Activated T-helper 1 cell treated with anti-CD3 and anti-CD28 coated beads, Interleukin-2, amount 50 U/mL, for 16 hours (primary cell): Measurements from ENCODE around the gene CAMTA1.

Experiments
- DNase-seq, 2 donors: peaks; one replicate each; pipeline ENCODE4 v3.0.0-alpha.2; 2020; ENCODE audit warnings: low read depth in 1 of 2, low spot score in 1 of 2

The CAMTA1 gene

DNA sequence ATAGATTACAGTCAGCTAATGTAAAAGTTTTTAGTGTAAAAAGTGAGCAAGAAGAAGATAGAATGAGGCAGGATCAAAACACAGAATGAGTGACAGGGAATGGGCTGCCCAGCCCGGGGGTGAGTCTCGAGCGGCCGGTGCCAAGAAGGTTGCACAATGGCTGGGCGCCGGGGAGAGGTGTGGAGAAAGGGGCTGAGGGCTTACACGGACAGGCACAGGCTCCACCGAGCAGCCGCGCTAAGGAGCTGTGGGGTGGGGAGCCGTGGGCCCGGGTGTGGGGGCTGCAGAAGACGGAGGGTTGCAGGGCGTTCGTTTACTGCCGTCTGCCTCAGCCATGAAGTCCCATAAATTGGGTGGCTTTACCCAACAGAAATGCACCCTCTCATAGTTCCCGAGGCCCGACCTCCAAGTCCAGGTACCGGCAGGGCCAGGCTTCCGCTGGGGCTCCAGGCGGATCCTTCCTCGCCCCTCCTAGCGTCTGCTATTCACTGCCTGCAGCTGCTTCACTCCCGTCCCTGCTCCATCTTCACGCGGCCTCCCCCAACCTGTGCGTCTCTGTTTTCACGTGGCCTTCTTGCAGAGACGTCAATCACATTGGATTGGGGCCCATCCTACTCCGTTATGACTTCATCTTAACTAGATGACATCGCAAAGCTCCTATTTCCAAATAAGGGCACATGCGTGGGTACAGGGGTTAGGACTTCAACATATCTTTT is 277.2 kb downstream of the CAMTA1 start:
- no peak for DNase-seq

DNA sequence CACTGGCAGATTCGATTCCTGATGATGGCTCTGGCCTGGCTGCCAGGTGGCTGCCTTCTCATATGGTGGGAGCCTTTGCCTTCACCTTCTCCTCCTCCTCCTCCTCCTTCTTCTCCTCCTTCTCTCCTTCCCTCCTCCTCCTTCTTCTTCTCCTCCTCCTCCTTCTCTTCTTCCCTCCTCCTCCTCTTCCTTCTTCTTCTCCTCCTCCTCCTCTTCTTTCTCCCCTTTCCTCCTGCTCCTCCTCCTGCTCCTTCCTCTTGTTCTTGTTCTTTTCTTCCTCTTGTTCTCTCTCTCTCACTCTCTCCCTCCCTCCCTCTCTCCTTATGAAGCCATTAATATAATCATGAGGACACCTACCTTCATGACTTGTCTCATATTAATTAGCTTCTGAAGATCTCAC is 278.7 kb downstream of the CAMTA1 start:
- no peak for DNase-seq

DNA sequence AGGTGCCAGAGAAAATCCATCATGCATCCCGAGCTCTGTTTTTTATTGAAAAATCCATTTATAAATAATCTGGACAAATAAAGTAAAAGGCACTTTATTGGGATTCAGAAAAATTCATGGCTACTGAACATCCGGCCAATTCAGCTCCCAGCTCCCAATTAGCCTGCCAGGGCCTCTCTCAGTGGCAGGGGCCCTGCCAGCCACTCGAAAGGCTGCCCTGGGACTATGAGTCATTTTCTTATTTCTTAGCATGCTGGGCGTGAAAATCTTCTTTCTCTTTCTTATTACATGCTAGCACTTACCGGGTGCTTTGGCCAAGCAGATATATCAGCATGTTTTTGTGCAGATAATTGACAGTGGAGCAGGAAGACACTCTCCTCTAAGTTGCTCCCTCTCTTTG is 283.3 kb downstream of the CAMTA1 start:
- DNase-seq: no peak

DNA sequence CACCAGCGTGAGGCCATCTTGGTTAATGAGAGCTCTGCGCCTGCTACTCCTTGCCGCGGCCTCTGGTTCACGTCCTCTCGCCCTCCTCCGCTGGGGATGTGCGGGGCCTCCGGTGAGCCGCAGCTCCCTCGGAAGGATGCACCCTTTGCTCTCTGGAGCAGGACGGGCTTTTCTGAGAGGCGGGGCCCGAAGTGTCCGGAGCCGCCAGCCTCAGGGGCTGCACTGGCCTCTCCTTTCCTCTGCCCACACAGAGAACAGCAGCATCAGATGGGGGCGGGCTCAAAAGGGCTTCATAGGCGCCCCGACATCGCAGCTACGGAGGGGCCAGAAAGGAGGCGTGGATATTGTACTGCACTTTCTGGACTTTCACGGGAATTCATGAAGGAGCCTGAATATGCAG is 284.7 kb downstream of the CAMTA1 start:
- DNase-seq: no peak

DNA sequence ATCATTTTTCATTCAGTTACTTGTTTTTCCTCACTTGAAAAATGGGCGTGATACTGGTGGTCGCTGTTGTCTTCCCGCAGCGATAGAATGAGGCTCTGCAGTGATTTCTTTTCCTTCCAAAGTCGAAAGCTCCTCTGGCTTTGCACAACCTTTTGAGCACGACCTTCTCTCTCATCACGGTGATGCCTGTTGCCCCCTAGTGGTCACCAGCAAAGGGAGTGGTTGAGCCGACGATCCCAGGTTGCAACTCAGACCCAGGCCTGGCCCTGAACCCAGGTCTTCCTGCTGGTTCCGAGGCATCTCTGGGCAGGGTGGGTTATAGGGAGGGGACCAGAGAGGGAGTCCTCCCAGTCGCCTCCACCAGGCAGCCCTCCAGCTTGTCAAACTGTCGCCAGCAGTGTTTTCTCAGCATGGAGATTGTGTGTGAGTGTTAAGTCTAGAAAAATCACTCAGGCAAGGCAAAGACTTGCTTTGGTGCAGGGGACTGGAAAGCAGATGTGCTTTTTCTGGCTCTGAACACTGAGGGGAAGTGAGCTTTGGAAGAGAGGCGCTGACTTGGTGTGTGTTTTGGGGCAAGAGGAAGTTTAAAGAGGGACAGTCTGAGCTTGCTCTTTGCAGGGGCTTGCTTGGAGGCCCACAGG is 285.3 kb downstream of the CAMTA1 start:
- DNase-seq: peak in 1 of 2 donors; percentile 6

DNA sequence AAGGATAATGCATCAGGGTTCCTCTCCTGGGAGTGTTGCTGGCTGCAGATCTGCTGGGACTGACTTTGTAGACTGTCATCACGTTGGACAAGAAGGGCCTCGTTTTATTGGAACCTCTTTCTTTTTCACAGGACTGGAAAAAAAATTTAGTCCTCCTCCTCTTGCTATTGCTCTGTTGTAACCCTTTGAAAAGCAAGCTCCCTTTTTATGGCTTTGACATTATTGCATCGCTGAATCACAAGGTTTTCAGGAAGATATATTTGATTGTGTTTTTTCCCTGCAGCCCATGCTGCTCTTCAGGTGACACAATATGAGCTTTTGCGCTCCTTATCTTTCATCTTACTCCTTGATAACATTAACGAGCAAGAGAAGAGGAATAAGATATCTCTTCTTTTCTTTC is 290.9 kb downstream of the CAMTA1 start:
- DNase-seq: no peak

DNA sequence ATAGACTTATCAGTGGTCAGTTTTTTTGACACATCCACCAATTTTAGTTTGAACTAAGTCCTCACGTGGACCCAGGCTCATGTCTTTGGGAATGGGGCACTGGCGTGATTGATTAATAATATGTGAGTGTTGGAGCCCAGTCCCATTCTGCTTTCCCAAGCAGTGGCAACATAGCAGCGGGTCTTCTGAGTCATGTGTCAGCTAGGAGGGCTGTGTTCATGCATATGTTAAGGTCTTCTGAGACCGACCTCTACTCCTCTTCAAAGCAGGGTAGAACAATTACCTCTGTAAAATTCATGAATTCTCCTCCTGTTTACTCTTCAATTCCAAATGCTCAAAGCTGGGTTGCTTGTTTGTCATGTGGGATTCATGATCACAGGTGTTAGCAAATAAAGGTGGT is 291.3 kb downstream of the CAMTA1 start:
- no peak for DNase-seq

DNA sequence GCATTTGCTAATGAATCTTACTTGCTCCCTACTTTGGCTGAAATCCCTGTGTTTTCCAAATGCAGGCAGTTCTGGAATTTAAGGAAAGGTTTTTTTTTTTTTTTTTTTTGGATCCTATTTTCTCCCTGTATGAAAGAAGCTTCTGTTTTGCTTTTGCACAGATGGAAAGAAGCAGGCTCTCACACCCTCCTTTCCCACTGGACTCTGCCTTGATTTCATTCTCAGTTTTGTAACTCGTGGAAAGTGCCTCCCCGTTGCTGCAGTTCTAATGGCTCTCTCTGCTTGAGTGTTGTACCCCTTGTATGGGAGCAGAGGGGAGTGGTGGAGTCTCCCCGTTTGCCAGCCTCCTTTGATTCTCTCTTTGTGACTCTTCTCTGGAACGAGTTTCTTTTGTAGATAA is 291.9 kb downstream of the CAMTA1 start:
- no peak for DNase-seq

DNA sequence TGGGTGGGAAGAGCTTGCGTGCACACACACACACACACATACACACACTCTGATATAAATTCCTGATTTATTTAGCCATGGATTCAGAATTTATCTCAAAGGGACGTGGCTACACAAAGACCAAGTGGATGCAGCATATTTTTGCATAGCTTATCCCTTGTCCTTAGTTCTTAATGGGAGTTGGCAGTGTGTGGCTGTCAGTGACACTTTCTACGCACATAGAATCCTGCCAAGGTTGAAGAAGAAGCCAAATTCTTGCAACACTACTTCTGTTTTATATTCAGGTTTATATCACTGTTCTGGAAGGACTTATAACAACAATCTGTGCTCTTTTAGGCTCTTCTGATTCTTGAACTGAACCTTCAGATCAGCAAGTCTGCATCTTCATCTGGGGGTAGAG is 292.7 kb downstream of the CAMTA1 start:
- DNase-seq: no peak

DNA sequence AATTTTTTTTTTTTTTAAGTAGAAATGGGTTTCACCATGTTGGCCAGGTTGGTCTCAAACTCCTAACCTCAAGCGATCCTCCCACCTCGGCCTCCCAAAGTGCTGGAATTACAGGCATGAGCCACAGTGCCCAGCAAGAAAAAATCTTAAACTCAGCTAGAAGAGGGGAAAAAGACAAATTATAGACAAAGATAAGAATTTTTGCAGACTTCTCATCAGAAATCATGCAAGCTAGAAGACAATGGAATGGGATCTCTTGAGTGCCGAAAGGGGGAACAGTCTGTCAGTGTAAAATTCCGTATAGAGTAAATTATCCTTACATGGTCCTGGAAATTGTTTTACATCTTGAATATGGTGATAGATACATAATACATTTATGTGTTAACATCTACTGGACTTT is 294.4 kb downstream of the CAMTA1 start:
- no peak for DNase-seq

DNA sequence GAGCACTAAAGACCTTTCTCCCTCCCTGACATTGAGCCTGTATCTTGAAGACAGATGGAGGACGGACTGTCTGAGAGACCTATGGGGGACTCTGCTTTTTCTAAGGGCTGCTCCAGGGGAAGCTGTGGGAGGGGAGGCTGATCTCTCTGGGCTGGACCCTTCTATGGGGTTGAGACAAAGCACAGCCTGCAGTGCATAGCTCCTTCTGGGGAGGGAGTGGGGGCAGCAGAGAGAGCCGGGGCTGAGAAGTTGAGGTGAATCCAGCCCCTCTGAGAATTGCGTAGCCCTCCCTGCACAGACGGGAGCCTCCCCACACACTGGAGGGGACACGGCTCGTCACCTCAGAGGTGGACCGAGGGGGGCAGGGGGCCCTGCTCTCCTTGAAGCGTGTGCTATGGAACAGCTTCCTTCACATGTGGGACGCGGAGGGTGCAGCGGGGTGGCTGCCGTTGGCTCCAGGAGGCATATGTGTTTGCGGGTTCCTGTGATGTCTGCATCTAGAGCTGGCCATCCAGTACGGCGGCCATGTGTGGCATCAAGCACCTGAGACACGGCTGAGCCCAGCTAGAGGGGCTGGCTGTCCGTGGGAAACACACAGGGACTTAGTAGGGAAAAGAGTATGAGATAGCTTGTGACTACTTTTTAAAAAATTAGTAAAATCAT is 299.1 kb downstream of the CAMTA1 start:
- no peak for DNase-seq

DNA sequence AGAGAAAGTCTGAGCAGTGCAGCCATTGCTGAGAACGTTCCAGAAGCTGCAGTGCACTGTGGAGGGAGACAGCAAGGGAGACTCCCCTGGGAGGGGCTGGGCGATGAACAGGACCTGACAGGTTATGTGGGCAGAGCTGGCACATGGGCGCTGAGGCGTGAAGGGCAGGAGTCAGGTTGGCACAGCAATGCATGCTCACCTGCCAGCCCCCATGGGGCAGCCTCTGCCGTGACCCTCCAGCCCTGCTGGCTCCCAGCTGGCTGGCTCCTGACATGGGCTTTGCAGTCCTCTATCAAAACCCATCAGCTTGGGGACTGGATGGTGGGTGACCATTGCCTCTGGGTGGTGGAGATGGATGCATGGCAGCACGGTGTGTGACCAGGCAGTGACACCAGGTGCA is 300.3 kb downstream of the CAMTA1 start:
- no peak for DNase-seq

DNA sequence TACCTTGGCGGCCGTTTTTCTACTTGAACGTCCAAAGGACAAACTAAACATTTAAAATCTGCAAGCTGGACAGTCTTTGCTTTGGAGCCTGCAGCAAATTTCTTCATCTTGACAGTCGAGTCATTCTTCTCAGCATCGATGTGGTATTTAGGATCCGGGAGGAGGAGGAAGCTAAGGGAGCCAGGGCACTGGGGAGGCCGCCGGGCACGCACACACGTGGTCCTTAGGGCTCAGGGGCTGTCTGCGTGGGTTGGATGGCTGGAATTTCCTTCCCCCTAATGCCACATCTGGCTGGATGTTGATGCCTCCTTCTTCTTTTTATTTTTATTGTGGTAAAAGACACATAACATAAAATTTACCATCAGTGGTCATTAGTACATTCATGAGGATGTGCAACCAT is 300.9 kb downstream of the CAMTA1 start:
- no peak for DNase-seq

DNA sequence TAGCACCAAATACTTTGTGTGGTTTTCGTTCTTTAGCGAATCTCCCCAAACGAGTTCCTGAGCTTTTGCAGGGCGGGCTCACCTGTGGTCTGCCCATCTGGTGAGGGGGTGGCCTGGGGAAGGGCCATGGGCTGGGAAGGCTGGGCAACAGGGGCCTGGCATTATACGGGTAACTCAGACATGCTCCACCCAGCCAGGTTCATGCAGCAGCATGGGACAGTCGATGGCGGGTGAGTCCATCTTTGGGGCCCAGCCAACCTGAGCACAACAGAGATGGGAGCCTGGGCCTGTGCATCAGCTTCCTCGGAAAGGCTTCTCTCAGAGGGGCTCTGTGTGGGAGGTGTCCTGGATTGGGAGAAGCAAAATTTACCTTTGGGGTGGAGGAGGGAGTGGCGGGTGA is 302.6 kb downstream of the CAMTA1 start:
- DNase-seq: no peak

DNA sequence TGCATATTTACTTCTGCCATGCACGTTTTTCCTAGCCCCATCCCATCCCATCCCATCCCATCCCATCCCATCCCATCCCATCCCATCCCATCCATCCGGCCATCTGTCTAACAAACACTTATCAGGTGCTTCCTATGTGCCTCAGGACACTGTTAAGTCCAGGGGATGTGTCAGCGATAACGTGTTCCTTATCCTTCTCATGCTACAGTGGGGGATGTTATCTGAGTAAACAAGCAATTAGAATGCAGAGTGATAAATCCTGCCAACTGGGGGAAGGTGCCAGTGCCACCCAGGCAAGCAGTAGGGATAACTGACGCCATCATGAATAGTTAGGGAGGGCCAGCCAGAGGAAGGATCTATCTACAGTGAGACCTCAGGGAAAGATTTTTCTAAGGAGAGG is 304.2 kb downstream of the CAMTA1 start:
- DNase-seq: no peak

DNA sequence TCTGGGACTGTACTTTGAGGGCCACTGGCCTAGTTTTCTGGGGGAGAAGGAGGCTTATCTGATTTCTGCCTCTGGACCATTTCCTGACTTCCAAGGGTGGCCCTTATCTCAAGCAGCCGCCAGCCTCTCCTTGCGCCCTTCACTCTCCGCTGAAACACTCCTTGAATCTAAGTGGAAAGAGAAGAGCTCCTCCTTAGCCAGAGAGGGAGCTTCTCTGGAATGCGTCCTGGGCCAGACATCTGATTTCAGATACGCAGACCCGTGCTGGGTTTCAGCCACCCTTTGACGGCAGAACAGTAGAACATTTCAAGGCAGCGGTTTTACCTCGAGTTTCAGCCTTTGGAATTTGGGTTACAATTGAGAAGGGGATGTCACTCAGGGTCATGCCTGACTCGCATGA is 308.0 kb downstream of the CAMTA1 start:
- no peak for DNase-seq

DNA sequence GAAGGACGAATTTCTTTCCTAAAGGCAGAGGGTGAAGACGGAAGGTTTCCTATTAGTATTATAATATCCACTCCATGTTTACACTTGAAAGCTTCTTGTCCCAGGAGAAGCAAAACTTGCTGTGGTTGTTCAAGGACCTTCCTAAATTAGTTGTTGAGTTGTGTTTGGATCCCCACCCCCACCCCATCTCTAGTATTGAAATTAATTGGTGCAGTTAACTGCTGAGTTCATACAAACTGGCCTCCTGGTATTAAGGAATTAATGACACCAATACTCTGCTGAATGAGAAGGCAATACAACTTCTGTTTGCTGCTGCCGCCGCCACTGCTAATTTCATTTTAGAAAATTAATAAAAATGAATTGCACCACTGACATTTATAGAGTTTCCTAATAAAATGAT is 308.8 kb downstream of the CAMTA1 start:
- DNase-seq: no peak

DNA sequence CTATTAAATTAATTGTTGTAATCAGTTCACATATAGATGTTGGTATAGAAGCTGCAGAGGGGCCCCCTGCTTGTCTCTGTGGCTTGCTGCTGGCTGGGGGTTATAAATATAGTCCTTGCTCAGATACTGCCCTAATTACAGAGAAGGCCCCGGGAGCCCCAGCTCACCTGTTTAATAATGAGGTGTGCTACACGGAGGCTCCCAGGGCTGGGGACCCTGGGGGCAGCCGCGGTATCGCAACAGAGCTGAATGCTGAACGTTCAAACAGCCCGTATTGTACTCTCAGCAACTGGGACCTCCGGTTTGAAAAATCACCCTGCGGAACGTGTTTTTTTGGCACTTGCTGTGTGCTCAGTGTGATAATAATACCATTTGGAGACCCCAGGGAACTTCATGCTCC is 309.3 kb downstream of the CAMTA1 start:
- no peak for DNase-seq

DNA sequence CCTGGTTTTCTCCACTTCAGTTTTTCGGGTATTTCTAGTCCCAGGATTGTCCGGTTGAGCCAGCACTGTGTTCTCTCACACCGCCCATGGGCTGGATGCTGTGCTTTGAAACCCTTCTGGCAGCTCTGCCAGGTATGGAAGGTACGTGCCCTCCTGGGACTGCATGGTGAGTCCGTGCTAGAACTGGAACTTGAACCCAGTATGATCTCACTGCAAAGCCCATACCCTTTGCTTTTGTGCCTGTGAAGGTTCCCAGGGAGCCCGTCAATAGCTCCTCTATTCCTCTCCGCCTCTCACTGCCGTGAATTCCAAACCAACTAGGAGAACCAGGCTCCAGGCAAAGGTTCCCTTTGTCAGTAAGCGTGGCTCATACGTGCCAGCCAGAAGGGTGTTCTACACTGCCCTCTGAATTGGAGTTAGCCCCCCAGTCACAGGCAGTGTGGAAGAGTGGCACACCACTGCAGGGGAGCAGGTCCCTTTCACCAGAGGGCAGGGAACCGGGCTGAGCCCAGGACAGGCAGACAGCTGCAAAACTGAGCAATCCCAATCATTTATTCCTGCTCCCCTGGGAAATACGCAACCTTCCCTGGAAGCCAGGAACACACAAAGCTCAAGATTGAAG is 310.2 kb downstream of the CAMTA1 start:
- no peak for DNase-seq

DNA sequence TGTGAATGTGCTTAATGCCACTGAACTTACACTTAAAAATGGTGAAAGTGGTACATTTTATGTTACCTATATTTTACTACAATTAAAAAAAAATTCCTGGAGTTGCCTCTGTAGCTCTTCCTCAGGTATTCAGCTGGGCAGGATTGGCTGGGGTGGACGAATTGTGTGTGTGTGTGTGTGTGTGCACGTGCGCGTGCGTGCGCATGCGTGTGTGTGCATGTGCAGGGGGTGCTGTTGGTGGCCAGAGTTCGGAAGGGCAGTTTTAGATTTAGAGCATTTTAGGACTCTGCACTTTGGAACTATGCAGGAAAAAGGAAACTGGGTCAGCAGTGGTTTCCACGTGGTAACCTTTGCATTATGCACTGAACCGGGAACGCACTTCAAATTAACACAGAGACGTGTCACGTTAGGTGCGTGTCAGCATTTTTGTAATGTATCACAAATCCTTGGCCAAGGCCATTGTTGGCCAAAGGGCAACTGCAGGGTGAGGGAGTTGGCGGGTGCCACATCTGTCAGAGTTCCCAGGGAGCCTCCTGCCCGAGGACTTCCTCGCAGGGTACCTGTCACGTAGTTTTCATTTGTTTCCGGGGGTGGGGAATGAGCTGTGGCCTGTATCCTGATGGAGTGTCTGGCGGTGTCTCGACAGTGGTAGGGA is 312.8 kb downstream of the CAMTA1 start:
- DNase-seq: no peak

DNA sequence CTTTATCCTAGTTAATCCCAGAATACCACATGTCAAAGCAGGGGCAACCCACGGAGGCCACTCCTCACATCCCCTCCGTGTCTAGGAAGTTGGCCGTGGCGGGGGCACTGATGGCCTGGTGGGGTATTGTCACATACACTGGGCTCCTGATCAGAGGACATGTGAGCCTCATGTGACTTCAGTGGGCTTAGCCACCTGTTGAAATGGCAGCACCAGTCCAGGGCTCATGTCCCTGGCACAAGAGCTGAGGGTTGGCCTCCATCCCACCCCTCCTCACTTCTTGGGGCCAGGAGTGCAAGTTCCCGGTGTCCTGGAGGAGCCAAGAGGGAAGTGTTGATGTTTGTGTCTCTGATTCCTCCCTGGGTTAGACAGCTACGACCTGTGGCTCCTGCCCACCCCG is 313.4 kb downstream of the CAMTA1 start:
- DNase-seq: no peak

DNA sequence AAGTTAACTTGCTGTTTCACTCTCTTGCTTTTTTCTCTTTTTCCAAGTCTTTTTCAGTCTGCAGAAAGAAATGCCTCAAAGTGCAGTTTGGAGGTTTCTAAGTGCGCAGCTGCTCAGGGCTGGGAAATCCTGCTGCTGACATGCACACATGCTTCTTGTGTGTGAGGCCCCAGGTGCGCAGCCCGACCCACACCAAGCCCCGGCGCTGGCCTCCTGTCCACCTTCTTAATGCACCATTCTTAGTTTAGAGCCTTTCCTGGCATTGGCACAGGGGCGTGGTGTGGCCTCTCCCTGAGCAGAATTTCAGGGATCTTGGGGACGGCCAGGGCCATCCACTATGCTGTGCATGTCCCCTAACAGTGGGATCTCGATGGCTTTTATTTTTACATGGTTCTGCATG is 315.2 kb downstream of the CAMTA1 start:
- DNase-seq: no peak
